ENCODE measurements around the gene SYTL3.
"Not testable (repeated sequence)": the region's sequence is repeated elsewhere in the genome, so short reads cannot be mapped to it uniquely, and the experiment has no call there.

Gene SYTL3, protein sequence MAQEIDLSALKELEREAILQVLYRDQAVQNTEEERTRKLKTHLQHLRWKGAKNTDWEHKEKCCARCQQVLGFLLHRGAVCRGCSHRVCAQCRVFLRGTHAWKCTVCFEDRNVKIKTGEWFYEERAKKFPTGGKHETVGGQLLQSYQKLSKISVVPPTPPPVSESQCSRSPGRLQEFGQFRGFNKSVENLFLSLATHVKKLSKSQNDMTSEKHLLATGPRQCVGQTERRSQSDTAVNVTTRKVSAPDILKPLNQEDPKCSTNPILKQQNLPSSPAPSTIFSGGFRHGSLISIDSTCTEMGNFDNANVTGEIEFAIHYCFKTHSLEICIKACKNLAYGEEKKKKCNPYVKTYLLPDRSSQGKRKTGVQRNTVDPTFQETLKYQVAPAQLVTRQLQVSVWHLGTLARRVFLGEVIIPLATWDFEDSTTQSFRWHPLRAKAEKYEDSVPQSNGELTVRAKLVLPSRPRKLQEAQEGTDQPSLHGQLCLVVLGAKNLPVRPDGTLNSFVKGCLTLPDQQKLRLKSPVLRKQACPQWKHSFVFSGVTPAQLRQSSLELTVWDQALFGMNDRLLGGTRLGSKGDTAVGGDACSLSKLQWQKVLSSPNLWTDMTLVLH

GRCh38 chr6:158649289-158650143 is at the start of gene SYTL3:
SYTL3 (plus strand) TSS chr6:158650054; CDS start chr6:158663269, 13,215 bp downstream.
- peak; percentile 97 for DNase-seq

DNA sequence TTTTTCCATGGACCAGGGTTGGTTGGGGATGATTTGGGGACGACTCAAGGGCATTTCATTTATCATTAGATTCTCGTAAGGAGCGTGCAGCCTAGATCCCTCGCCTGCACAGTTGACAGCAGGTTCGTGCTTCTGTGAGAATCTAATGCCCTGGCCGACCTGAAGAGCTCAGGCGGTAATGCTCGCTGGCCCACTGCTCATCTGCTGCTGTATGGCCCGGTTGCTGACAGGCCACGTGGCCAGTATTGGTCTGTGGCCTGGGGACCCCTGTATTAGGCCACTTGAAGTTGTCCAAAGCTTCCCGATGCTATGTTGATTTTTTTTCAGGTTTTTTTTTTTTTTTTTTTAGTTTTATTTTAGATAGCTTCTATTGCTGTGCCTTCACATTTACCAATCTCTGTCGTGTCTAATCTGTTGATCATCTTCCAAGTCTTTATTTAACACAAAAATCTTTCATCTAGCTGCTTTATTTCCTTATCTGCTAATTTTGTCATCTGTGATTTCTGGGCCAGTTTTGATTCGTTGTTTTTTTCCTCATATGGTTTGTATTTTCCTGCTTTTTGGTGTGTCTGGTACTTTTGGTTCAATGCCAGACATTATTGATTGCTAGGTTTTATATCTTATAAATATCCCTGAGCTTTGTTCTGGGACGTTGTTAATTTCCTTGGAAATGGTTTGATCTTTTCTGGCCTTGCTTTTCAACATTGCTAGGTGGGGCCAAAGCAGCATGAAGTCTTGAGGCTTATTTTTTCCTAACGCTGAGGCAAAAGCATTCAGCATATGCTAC is 46.4 kb upstream of the SYTL3 start:
- DNase-seq, result no peak

DNA sequence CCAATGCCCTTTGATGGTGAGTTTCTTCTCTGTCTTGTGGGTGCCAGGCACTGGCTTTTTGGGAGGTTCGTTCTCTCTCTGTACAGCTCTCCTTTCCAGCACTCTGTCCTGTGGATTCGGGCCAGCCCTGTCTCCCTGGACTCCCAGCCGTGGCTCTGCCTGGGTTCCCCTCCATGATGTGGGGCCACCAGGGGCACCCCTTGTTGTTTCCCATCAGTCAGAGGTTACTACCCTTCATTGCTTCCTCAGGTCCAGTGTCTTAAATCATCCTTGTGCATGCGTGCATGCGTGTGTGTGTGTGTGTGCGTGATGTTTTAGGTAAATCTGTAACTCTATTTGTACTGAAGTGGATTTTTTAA is 45.8 kb upstream of the SYTL3 start:
- DNase-seq, result no peak

DNA sequence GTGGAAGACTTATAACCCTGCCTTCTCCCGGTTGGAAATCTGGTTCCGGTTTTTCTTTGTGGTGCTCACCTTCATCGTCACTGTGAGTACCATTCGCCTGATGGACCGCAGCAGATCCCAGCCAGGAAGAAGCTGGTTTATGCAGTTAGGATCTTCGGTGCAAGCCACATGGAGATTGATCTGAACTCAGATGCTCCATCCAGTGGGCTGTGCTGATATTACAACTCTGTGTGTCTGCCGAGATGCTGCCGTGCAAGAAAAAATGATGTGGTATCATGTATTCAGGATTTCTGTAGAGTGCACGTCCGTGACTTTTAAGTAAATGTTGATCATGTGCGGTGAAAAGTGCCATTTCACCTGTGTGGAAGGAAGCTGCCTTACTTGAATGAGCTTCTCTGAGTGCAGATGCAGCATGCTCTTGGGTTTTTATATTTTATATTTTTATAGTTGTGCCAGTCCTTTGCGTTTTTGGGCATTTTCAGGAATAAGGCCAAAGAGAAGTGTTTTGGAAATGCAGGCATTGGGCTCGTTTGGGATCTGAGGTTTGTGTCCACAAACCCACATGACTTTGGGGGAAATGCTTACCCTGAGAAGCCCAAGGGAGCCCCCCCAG is 44.5 kb upstream of the SYTL3 start:
- DNase-seq, result peak; percentile 41

- not testable (repeated sequence) for DNase-seq
These were observed 43.8 kb upstream of the SYTL3 start for GRCh38 chr6:158606011-158606410.

- DNase-seq, result no peak
These were observed 42.9 kb upstream of the SYTL3 start for GRCh38 chr6:158606935-158607334.

GRCh38 chr6:158607411-158608170 is 42.3 kb upstream of the SYTL3 start:
- no peak for DNase-seq

DNA sequence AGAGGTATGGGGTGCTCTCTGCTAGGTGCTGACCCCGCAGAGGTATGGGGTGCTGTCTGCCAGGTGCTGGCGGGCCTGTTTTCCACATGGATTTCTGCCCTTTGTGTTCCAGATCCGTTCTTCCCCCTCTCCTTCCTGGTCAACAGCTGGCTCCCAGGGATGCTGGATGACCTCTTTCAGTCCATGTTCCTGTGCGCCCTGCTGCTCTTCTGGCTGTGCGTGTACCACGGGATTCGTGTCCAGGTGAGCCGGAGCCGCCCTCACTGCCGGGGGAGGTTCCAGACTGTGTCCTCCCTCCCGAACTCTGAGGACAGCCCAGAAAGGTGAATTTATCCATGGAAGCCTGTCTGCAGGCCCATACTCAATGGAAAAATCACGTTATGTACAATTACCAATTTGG is 41.6 kb upstream of the SYTL3 start:
- no peak for DNase-seq

GRCh38 chr6:158609455-158610155 is 40.2 kb upstream of the SYTL3 start:
- no peak for DNase-seq

GRCh38 chr6:158610319-158610968 is 39.4 kb upstream of the SYTL3 start:
- DNase-seq, result no peak

GRCh38 chr6:158611039-158611438 is 38.8 kb upstream of the SYTL3 start:
- DNase-seq, result no peak

- no peak for DNase-seq
These were observed 38.1 kb upstream of the SYTL3 start for GRCh38 chr6:158611541-158612370.

DNA sequence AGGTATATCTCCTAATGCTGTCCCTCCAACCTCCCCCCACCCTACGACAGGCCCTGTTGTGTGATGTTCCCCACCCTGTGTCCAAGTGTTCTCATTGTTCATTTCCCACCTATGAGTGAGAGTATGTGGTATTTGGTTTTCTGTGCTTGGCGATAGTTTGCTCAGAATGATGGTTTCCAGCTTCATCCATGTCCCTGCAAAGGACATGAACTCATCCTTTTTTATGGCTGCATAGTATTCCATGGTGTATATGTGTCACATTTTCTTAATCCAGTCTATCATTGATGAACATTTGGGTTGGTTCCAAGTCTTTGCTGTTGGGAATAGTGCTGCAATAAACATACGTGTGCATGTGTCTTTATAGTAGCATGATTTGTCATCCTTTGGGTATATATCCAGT is 35.2 kb upstream of the SYTL3 start:
- DNase-seq, result not testable (repeated sequence)

GRCh38 chr6:158618289-158618688 is 31.6 kb upstream of the SYTL3 start:
- not testable (repeated sequence) for DNase-seq

GRCh38 chr6:158619922-158620801 is 29.7 kb upstream of the SYTL3 start:
- DNase-seq, result no peak

DNA sequence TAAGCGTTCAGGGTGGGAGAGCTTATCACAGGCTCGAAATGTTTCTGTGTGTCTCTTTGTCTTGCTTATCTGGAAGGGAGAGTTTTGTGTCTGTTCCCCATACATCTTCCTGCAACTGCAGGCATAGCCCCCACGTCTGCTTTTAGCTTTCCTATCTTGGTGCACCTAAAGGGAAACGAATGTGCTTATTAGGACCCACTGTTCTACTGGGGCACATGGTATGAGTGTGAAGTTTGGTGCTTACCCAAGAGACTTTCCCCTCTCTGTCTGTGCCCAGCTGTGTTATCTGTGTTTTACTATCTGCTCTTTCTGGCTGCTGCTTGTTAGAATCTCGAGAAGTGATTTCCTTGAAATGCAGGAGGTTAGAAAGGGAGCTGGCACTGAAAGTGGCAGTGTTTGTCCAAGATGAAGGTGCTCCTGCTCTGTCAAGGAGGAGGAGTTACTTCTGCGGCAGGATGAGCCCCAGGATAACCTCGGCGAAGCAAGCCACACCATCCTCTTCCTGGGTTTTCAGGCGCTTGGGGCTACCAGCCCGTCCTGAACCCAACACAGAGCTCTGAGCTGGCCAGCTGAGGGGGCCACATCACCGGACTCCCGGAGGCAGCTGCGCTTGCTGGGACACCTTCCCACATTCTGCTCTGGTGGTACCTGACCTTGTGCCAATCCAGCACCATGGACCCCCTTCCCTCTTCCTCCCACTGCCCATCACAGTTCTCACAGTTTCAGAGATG is 28.7 kb upstream of the SYTL3 start:
- DNase-seq, result no peak

DNA sequence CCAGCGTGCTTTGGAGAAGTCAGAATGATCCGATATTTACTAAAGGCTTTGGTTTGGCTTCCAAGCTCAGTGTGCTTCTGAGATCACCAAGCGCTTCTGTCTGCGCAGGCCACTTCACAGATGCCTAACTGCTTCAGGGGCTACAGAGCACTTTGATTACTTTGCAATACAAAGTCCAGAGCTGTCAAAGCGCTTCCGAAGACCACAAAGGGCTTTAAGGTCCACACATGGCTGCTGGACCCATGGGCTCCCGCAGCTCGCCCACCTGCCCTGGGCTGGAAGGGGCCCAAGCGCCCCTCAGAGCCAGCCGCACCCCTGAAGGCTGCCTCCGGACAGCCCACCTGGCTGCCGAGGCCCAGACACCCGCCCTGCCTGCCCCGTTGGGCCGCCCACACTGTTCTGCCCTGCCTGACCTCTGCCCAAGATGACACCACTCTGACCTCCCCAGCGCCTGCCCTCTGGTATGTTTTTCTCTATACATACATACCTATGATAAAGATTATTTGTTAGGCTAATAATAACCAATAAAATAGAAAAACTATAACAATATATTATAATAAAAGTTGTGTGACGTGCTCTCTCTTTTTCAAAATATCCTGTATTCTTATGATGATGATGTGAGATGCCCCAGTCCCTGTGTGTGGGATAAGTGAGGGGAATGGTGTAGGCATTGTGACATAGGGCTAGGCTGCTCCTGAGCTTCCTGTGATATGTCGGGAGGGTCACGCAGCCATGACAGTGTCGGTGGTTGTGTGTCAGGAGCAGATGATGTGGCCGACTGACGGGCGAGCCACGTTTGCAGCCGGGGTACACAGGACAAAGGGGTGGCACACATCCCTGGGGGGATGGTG is 27.9 kb upstream of the SYTL3 start:
- no peak for DNase-seq
